ENCODE measurements around the gene ZBTB9.

Gene ZBTB9

GRCh38 chr6:33439956-33440648 lies 14.3 kb upstream of the ZBTB9 start:
- ATAC-seq (ENCODE audit: insufficient read depth, low read depth): no peak
- peaks cover 82% of the 10 kb centered on the region for H3K36me3 ChIP-seq (ENCODE audit: insufficient read depth, low read length)

GRCh38 chr6:33440649-33441309 lies 13.6 kb upstream of the ZBTB9 start:
- Histone ChIP-seq H4K20me1 (ENCODE audit: insufficient read depth, low read length) (peaks cover 7% of the 10 kb centered on the region; the same call in 1 of the 2 replicates), H3K27me3 (ENCODE audit: insufficient read depth, low read length, poor library complexity) (no peaks in the 10 kb centered on the region), H3K4me3 (ENCODE audit: low read depth in 1 of 2, low read length in 2 of 2) (no peak overlapping the region), H3K4me1 (ENCODE audit: insufficient read depth, low read length) (no peaks in the 10 kb centered on the region), H3K79me2 (ENCODE audit: insufficient read depth, low read length) (no peaks in the 10 kb centered on the region), H2AFZ (ENCODE audit: low read depth, low read length) (no peak overlapping the region), H3K4me2 (ENCODE audit: insufficient read depth, low read length) (no peak overlapping the region), H3K9me3 (ENCODE audit: insufficient read depth, low read length, severe bottlenecking) (no peaks in the 10 kb centered on the region), H3K27ac (ENCODE audit: low read length) (no peak overlapping the region), H3K36me3 (ENCODE audit: insufficient read depth, low read length) (peaks cover 78% of the 10 kb centered on the region), H3K9ac (ENCODE audit: low read depth, low read length) (no peak overlapping the region)
- no peak for ATAC-seq (ENCODE audit: insufficient read depth, low read depth)
- DNase-seq: no peak
- TF ChIP-seq EZH2 (IDR thresholded peaks at IDR 0.05; ENCODE audit: borderline replicate concordance, low read depth, low read length, severe bottlenecking) (no peak), CTCF (IDR thresholded peaks at IDR 0.05; ENCODE audit: borderline replicate concordance, extremely low read depth, low read length, poor library complexity, severe bottlenecking) (no peak)

More at GRCh38 chr6:33439956-33440648, 14.3 kb upstream of the ZBTB9 start:
- Histone ChIP-seq H3K9ac (ENCODE audit: low read depth, low read length) (no peak overlapping the region), H2AFZ (ENCODE audit: low read depth, low read length) (no peak overlapping the region), H3K27me3 (ENCODE audit: insufficient read depth, low read length, poor library complexity) (no peaks in the 10 kb centered on the region), H3K27ac (ENCODE audit: low read length) (no peak overlapping the region), H3K9me3 (ENCODE audit: insufficient read depth, low read length, severe bottlenecking) (no peaks in the 10 kb centered on the region), H3K4me1 (ENCODE audit: insufficient read depth, low read length) (no peaks in the 10 kb centered on the region), H3K4me3 (ENCODE audit: low read depth in 1 of 2, low read length in 2 of 2) (no peak overlapping the region), H4K20me1 (ENCODE audit: insufficient read depth, low read length) (peaks cover 7% of the 10 kb centered on the region; the same call in 1 of the 2 replicates), H3K4me2 (ENCODE audit: insufficient read depth, low read length) (no peak overlapping the region), H3K79me2 (ENCODE audit: insufficient read depth, low read length) (no peaks in the 10 kb centered on the region)
- no peak for DNase-seq
- TF ChIP-seq EZH2 (IDR thresholded peaks at IDR 0.05; ENCODE audit: borderline replicate concordance, low read depth, low read length, severe bottlenecking) (no peak), CTCF (IDR thresholded peaks at IDR 0.05; ENCODE audit: borderline replicate concordance, extremely low read depth, low read length, poor library complexity, severe bottlenecking) (no peak)

- Histone ChIP-seq H3K4me2 (ENCODE audit: insufficient read depth, low read length) (no peak overlapping the region), H3K36me3 (ENCODE audit: insufficient read depth, low read length) (peaks cover 78% of the 10 kb centered on the region), H3K9me3 (ENCODE audit: insufficient read depth, low read length, severe bottlenecking) (no peaks in the 10 kb centered on the region), H3K9ac (ENCODE audit: low read depth, low read length) (no peak overlapping the region), H4K20me1 (ENCODE audit: insufficient read depth, low read length) (peaks cover 7% of the 10 kb centered on the region; the same call in 1 of the 2 replicates), H3K4me1 (ENCODE audit: insufficient read depth, low read length) (no peaks in the 10 kb centered on the region), H3K79me2 (ENCODE audit: insufficient read depth, low read length) (no peaks in the 10 kb centered on the region), H3K27me3 (ENCODE audit: insufficient read depth, low read length, poor library complexity) (no peaks in the 10 kb centered on the region), H3K27ac (ENCODE audit: low read length) (no peak overlapping the region), H2AFZ (ENCODE audit: low read depth, low read length) (no peak overlapping the region), H3K4me3 (ENCODE audit: low read depth in 1 of 2, low read length in 2 of 2) (no peak overlapping the region)
- DNase-seq (no peak), ATAC-seq (ENCODE audit: insufficient read depth, low read depth) (no peak)
- TF ChIP-seq CTCF (IDR thresholded peaks at IDR 0.05; ENCODE audit: borderline replicate concordance, extremely low read depth, low read length, poor library complexity, severe bottlenecking) (no peak), EZH2 (IDR thresholded peaks at IDR 0.05; ENCODE audit: borderline replicate concordance, low read depth, low read length, severe bottlenecking) (no peak)
Measured at GRCh38 chr6:33441457-33441856, 12.9 kb upstream of the ZBTB9 start.

Data from DND-41 (cell line).